GM12891 (cell line): Measurements from ENCODE around the gene ZNF543.
"Not testable (repeated sequence)": the region's sequence is repeated elsewhere in the genome, so short reads cannot be mapped to it uniquely, and the experiment has no call there.

ENCODE experiments used
- PAX5 ChIP-seq: IDR thresholded peaks from 2 replicates; pipeline ENCODE4 v1.6.1; 2011; ENCODE audit warnings: low read length, moderate library complexity, mild to moderate bottlenecking; ENCODE audit not compliant: insufficient read depth, severe bottlenecking
- POLR2A ChIP-seq: IDR thresholded peaks from 2 replicates; pipeline ENCODE4 v1.6.1; 2011; ENCODE audit warnings: low read depth, low read length, control low read depth
- POLR2AphosphoS5 ChIP-seq: IDR thresholded peaks from 2 replicates; pipeline ENCODE4 v1.6.1; 2011; ENCODE audit warnings: low read depth, low read length, control low read depth
- POU2F2 ChIP-seq: IDR thresholded peaks from 2 replicates; pipeline ENCODE4 v1.6.1; 2011; ENCODE audit warnings: low read depth, mild to moderate bottlenecking, control low read depth, low read length, moderate library complexity
- TAF1 ChIP-seq: IDR thresholded peaks from 2 replicates; pipeline ENCODE4 v1.6.1; 2011; ENCODE audit warnings: low read depth, low read length, control low read depth

GRCh38 chr19:57374647-57375046, 54.4 kb downstream of the ZNF543 start:
- not testable (repeated sequence) for TF ChIP-seq TAF1, POLR2A, POLR2AphosphoS5, POU2F2, PAX5
